ENCODE results near the gene CCDC33. TPM values are rescaled to one million over a fixed set of nuclear protein-coding genes. Genes with fewer than 3 reads are reported as not detected.

The CCDC33 gene
- total RNA-seq, 2 donors from 2014 or later = 1.5 TPM; not detected in 1

DNA sequence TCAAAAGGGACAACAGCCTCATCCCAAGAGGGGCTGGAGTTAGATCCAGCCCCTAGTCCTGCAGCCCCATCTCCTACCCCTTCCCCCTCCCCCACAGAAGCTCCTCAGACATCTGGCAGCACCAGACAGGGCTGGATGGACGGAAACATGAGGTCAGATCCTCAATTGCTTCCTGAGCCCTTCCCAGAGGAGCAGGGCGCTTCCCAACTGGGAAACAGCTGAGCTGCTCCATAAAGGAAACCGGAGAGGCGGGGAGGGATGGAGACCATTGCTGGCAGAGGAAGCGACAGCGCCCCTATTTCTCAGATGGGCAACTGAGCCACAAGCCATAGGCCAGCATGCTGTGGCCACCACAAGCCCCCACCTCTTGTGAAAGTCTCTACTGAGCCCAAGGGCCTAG is 149.6 kb downstream of the CCDC33 start:
- H3K27me3 ChIP-seq (replicated peaks; ENCODE audit: insufficient read depth) = no peaks in the 10 kb centered on the region
- no peak for DNase-seq (ENCODE audit: low spot score)
- no peaks in the 10 kb centered on the region for H3K36me3 ChIP-seq
- intact Hi-C loops (cut with DNase I) = no loop called here
- no peak overlapping the region for H3K27ac ChIP-seq
- no peaks in the 10 kb centered on the region for H3K9me3 ChIP-seq
- TF ChIP-seq CTCF (IDR thresholded peaks at IDR 0.05) (no peak), POLR2A (IDR thresholded peaks at IDR 0.05) (no peak), POLR2AphosphoS5 (IDR thresholded peaks at IDR 0.05) (no peak)
- no peaks in the 10 kb centered on the region for H3K4me1 ChIP-seq (replicated peaks)
- 85% methylated on average over 6 of the region's 6 CpGs for WGBS
- no peak overlapping the region for H3K4me3 ChIP-seq

Other genes with a start within 250 kb of the CCDC33 start
- gene STOML1, start 244.0 kb upstream of the CCDC33 start, total RNA-seq = 10 to 100 TPM; 15.6 to 26.8 TPM
- 100 to 1,000 TPM in 1 of 2 donors, 10 to 100 TPM in 1; 67.5 to 122 TPM for gene PML, start 241.6 kb upstream of the CCDC33 start, total RNA-seq
- gene GOLGA6A, start 153.8 kb upstream of the CCDC33 start, total RNA-seq = 1 to 10 TPM in 1 of 2 donors, not detected in 1; 4.4 TPM
- 1 to 10 TPM; 1.9 to 4.3 TPM for gene ISLR2, start 105.7 kb upstream of the CCDC33 start, total RNA-seq
- gene ISLR, start 62.6 kb upstream of the CCDC33 start, total RNA-seq = 10 to 100 TPM; 36.5 to 70.7 TPM
- gene STRA6, start 33.5 kb upstream of the CCDC33 start, total RNA-seq = 1 to 10 TPM in 1 of 2 donors, under 1 TPM in 1; 0.77 to 1.8 TPM
- 10 to 100 TPM in 1 of 2 donors, under 1 TPM in 1; 0.87 to 45.9 TPM for gene CYP11A1, start 131.3 kb downstream of the CCDC33 start, total RNA-seq
- gene SEMA7A, start 197.6 kb downstream of the CCDC33 start, total RNA-seq = 100 to 1,000 TPM in 1 of 2 donors, 1 to 10 TPM in 1; 1.3 to 171 TPM
- 10 to 100 TPM; 83.1 to 85.2 TPM for gene UBL7, start 224.8 kb downstream of the CCDC33 start, total RNA-seq